ENCODE results near the gene EIF4G1.

- TF ChIP-seq CTCF (IDR thresholded peaks at IDR 0.05) (peak in 1 of 2 donors; percentile 46), POLR2AphosphoS5 (IDR thresholded peaks at IDR 0.05) (peak in 1 of 3 donors; percentile 27), POLR2A (IDR thresholded peaks at IDR 0.05) (peak; percentile 44 to 70), EP300 (IDR thresholded peaks at IDR 0.05) (no peak)
These were observed 48.5 kb downstream of the EIF4G1 start for GRCh38 chr3:184362668-184363546.

Data from suprapubic skin (tissue), 4 donors.